ENCODE data around the gene PTH2R.
"Not testable (repeated sequence)": the region's sequence is repeated elsewhere in the genome, so short reads cannot be mapped to it uniquely, and the experiment has no call there.

GRCh38 chr2:208535578-208535977 is 129.0 kb downstream of the PTH2R start:
- not testable (repeated sequence) for TF ChIP-seq CTCF (IDR thresholded peaks at IDR 0.05; ENCODE audit: extremely low read depth in 1 of 2, insufficient read depth in 1 of 2, low read depth in 1 of 2, low read length in 2 of 2); POLR2AphosphoS5 (IDR thresholded peaks at IDR 0.05; ENCODE audit: insufficient read depth, low read depth, low read length); JUN (IDR thresholded peaks at IDR 0.05; ENCODE audit: borderline replicate concordance, insufficient read depth, insufficient read length, low read depth); MAX (IDR thresholded peaks at IDR 0.05; ENCODE audit: insufficient read depth, insufficient read length); POLR2A (IDR thresholded peaks at IDR 0.05; ENCODE audit: low read depth, low read length); EZH2 (IDR thresholded peaks at IDR 0.05; ENCODE audit: borderline replicate concordance, low read depth, low read length, severe bottlenecking); GATA2 (IDR thresholded peaks at IDR 0.05; ENCODE audit: insufficient read depth, insufficient read length, low read depth, low read length); FOS (IDR thresholded peaks at IDR 0.05; ENCODE audit: borderline replicate concordance, insufficient read depth, low read length)
